ENCODE measurements around the gene HTT.

DNA sequence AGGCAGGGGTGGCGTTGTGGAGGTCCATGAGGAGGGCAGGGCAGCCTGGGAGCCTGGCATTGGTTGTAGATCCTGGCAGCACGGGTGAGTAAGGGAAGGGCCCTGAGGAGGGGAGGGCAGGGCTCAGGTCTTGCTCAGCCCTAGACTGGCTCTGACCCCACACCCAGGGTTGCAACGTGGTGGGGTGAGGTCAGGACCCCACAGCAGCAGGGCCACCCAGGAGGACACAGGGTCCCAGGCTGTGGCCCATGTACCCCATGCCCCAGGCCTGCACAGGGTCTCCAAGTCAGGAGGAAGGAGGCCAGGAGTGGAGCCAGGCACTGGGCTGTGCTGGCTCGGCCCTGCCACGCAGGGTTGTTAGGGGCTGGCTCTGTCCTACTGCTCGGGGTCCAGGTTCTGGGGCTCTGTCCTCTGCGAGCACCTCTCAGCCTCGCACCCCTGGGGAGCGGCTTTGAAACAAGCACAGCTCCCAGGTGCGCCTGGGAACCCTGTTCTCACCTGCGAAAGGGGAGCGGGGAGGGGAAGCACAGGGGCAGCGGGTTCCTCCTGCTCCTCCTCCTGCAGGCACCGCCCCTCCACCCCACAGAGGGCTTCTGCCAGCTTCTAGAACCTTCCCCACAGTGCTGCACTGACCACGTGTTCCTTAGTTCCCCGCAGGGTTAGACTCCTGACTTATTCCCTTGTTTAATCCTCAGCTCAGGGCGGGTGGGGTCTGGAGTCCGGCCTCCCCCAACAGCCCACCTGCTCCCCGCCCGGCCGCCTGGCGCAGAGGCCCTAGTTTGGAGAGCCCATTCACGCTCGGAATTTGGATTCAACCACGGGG lies 194.8 kb downstream of the HTT start:
- no peak for TF ChIP-seq CTCF (optimal IDR thresholded peaks at IDR 0.05 in 1 of 3, IDR thresholded peaks at IDR 0.05 in 1 of 3, conservative IDR thresholded peaks at IDR 0.05 in 1 of 3; ENCODE audit: extremely low read depth in 1 of 3, insufficient read depth in 2 of 3, low read length in 3 of 3)
- TF ChIP-seq EZH2 (IDR thresholded peaks at IDR 0.05; ENCODE audit: low read length) = no peak
